ENCODE results near the gene DNAJC15. TPM values are rescaled to one million over a fixed set of nuclear protein-coding genes. Genes with fewer than 3 reads are reported as not detected.

DNAJC15 gene
- total and polyA plus RNA-seq, 2 of the 4 experiments (the other 2 are of a cell fraction), result 7.0 to 22.0 TPM

GRCh38 chr13:43005460-43006236, 17.7 kb upstream of the DNAJC15 start:
- no peaks in the 10 kb centered on the region for H3K79me1 ChIP-seq (ENCODE audit: low read depth in 1 of 2, low read length in 2 of 2)
- H3K27me3 ChIP-seq (ENCODE audit: control insufficient read depth, insufficient read depth, low read length), result no peaks in the 10 kb centered on the region
- peak overlapping the region; percentile 93; the same call in 1 of the 2 replicates for H2BK20ac ChIP-seq (ENCODE audit: low read depth, low read length)
- BruUV-seq (replicated peaks), result no TSS peak
- H3K9me1 ChIP-seq (ENCODE audit: insufficient read depth, low read length), result peaks cover 13% of the 10 kb centered on the region
- peak overlapping the region; percentile 86; the same call in 1 of the 2 replicates for H2BK120ac ChIP-seq (ENCODE audit: low read depth, low read length)
- H3K9ac ChIP-seq (ENCODE audit: low read depth, low read length), result no peak overlapping the region
- peak overlapping the region; percentile 72; the same call in 1 of the 2 replicates for H3K27ac ChIP-seq (ENCODE audit: insufficient read depth, low read length)
- H2AFZ ChIP-seq (replicated peaks; ENCODE audit: low read length, poor library complexity), result no peak overlapping the region
- no peak overlapping the region; the same call in 1 of the 2 replicates for H3K18ac ChIP-seq (ENCODE audit: low read depth, low read length)
- H3K9me3 ChIP-seq (ENCODE audit: control insufficient read depth, insufficient read depth, low read length), result no peaks in the 10 kb centered on the region
- H3K23ac ChIP-seq (ENCODE audit: low read depth, low read length), result no peak overlapping the region
- no peaks in the 10 kb centered on the region for H4K20me1 ChIP-seq (ENCODE audit: insufficient read depth, low read length)
- H3K4me2 ChIP-seq (ENCODE audit: low read depth, low read length), result peak overlapping the region; percentile 13; the same call in 1 of the 2 replicates
- no peak overlapping the region for H3K56ac ChIP-seq (ENCODE audit: extremely low read depth, insufficient read depth, low read length)
- peak overlapping the region in 1 of 2 experiments; percentile 89; a peak in 1 of 4 replicates for H4K8ac ChIP-seq (ENCODE audit: low read depth in 2 of 2, low read length in 2 of 2)
- H4K5ac ChIP-seq (ENCODE audit: low read depth, low read length), result no peak overlapping the region
- H3K36me3 ChIP-seq (ENCODE audit: control insufficient read depth, insufficient read depth, low read length), result no peaks in the 10 kb centered on the region
- WGBS, 2 experiments (ENCODE audit: extremely low coverage in 2 of 2, insufficient read length in 1 of 2), result no CpG with 5 or more reads among the region's 3 CpGs
- H3K4me3 ChIP-seq (ENCODE audit: insufficient read depth, low read depth, low read length), result no peak overlapping the region
- H2BK5ac ChIP-seq (ENCODE audit: low read depth, low read length, poor library complexity, severe bottlenecking), result peak overlapping the region; percentile 85
- H4K91ac ChIP-seq (ENCODE audit: insufficient read depth, low read depth, low read length), result peak overlapping the region; percentile 94; the same call in 1 of the 2 replicates
- in situ Hi-C loops (cut with MboI; ENCODE audit: low sequenced_read_pairs), result no loop called here
- H3K14ac ChIP-seq (replicated peaks; ENCODE audit: low read depth, low read length), result peak overlapping the region; percentile 29; the same call in 1 of the 2 replicates
- no peak overlapping the region for H3K4ac ChIP-seq (ENCODE audit: low read depth, low read length)
- dilution Hi-C loops (cut with HindIII; ENCODE audit: low sequenced_read_pairs, unreplicated experiment), result no loop called here
- CTCF ChIA-PET, result interaction anchor here (0.6 to 0.9 kb wide), 2 partner anchors 17 to 390 kb away, joined by 3 read pairs; no protein-coding TSS in a partner anchor
- DNase-seq (peak; percentile 32), ATAC-seq (ENCODE audit: low read depth) (peak; percentile 21)
- no peak overlapping the region for H2BK15ac ChIP-seq (ENCODE audit: low read depth, low read length)
- intact Hi-C loops (cut with micrococcal nuclease), result no loop called here
- POLR2A ChIA-PET (ENCODE audit: unreplicated experiment), result no interaction called here
- TF ChIP-seq CEBPB (IDR thresholded peaks at IDR 0.05; ENCODE audit: low read depth, low read length) (peak; percentile 86), RCOR1 (IDR thresholded peaks at IDR 0.05; ENCODE audit: insufficient replicate concordance, low read length) (no peak)
- H3K4me1 ChIP-seq (ENCODE audit: control insufficient read depth, insufficient read depth, low read length), result peaks cover 21% of the 10 kb centered on the region
- H2AK9ac ChIP-seq (replicated peaks; ENCODE audit: low read depth, low read length, poor library complexity), result no peak overlapping the region
- H2AK5ac ChIP-seq (ENCODE audit: low read depth, low read length), result no peak overlapping the region; the same call in 1 of the 2 replicates
